Skin of body (tissue), 2 donors: ENCODE results near the gene ABL1. TPM values are rescaled to one million over a fixed set of nuclear protein-coding genes. Genes with fewer than 3 reads are reported as not detected.
"Not testable (repeated sequence)": the region's sequence is repeated elsewhere in the genome, so short reads cannot be mapped to it uniquely, and the experiment has no call there.

Experiments
- DNase-seq: peaks from one replicate; lab custom pipeline; 2025; lab: John Stamatoyannopoulos, UW
- total RNA-seq: library from RNA; depleted of rRNA; stranded (reverse); fragments of >200 nt; gene quantifications from one replicate; pipeline ENCODE4 v1.2.3, GENCODE V29; 2014

Gene ABL1
- total RNA-seq = 35.5 TPM

- peak; percentile 78 for DNase-seq
Measured at GRCh38 chr9:130834371-130835336, at the start of gene ABL1. Gene ABL1, plus strand, starts transcription at chr9:130835254. Its CDS starts 193 bp downstream, at chr9:130835447.

DNA sequence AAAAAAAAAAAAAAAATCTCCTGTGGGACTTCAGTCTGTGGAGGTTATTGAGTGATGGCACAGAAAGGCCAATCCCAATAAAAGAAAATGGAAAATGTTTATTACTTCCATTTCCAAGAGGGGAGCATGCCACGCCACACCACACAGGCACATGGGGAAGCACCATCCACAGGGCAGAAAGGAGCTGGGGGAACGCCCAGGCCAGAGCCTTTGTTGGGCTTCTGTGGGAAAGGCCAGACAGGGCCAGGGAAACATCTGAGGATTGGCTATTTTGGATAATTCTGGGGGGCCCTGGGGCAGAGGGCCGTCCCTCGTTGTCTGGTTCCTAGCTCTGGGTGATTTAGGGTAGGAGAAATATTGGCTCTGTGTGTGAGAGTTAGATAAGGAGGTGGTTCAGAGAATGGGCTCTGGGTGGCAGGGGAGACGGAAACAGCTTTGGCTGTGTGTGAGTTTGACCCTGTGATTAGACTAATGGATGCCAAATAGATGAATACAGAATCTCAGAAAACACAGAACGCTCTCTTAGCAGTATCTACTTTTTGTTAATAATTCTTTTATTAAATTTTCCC lies 49.0 kb upstream of the ABL1 start:
- no peak for DNase-seq

GRCh38 chr9:130786526-130786925 lies 48.5 kb upstream of the ABL1 start:
- DNase-seq = no peak

GRCh38 chr9:130789747-130790672 lies 45.0 kb upstream of the ABL1 start:
- no peak for DNase-seq

GRCh38 chr9:130791303-130791894 lies 43.7 kb upstream of the ABL1 start:
- DNase-seq = no peak

DNA sequence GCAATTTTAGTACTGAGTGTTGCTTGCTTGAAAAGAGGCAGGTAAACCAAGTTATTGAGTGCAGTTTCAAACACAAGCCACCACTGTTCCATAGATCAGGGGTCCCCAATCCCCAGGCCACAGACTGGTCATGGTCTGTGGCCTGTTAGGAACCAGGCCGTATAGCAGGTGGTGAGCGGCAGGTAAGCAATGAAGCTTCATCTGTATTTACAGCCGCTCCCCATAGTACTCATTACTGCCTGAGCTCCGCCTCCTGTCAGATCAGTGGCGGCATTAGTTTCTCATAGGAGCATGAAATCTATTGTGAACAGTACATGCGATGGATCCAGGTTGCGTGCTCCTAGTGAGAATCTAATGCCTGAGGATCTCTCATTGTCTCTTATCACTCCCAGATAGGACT lies 41.5 kb upstream of the ABL1 start:
- DNase-seq = no peak

DNA sequence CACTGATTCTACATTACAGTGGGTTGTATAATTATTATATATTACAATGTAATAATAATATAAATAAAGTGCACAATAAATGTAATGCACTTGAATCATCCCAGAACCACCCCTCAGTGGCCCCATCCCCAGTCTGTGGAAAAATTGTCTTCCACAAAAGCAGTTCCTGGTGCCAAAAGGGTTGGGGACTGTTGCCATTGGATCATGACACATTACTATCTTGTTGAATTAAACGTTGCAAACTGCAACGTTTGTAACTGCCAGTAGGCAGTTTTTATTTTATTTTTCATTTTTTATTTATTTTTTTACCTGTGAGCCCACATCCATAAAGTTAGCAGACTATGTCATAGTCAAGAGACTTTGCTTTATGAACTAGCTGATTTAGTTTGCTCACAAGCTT lies 41.0 kb upstream of the ABL1 start:
- not testable (repeated sequence) for DNase-seq

- DNase-seq = not testable (repeated sequence)
Measured at GRCh38 chr9:130794423-130794822, 40.6 kb upstream of the ABL1 start.

DNA sequence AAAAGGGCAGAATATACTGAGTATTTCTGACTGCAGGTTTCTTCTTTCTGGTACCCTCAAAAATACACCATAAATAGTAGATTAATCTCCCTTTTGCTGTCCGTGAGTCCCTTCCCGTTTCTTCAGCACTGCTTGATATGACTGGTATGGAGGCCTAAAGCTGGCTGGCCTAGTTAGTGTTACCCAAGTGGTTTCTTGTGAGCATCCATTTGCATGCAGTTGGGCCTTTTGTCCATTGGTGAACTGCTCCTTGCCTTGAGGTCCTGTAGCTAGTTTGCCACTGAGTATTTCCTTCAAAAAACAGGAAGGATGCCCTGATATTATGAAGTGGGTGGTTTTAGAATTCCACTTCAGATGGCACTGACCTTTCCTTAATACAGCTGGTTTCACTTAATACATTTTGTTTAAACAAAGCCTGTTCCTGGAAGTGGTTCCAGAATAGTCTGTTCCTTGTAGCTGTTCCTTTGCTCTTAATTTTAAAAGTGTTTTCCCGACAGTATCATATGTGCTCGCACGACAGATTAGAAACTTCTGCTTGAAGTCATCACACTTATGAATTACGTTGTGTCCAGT lies 40.0 kb upstream of the ABL1 start:
- DNase-seq = no peak

- DNase-seq = not testable (repeated sequence)
Measured at GRCh38 chr9:130803116-130803515, 31.9 kb upstream of the ABL1 start.

GRCh38 chr9:130805510-130806326 lies 29.3 kb upstream of the ABL1 start:
- no peak for DNase-seq

DNA sequence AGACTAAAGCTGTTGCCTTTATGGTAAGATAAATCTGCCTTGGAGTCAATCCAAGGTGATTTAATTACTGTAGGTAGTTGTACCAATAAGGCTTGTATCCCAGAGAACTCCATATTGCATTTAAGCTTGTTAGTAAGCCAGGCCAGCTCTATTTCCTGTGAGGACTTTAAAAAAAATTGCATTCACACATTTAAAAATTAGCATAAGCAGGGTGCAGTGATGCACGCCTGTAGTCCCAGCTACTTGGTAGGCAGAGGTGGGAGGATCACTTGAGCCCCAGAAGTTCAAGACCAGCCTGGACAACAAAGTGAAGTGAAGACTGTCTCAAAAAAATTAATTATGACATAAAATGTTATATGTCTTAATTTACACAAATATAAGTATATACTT lies 28.7 kb upstream of the ABL1 start:
- DNase-seq = no peak

DNA sequence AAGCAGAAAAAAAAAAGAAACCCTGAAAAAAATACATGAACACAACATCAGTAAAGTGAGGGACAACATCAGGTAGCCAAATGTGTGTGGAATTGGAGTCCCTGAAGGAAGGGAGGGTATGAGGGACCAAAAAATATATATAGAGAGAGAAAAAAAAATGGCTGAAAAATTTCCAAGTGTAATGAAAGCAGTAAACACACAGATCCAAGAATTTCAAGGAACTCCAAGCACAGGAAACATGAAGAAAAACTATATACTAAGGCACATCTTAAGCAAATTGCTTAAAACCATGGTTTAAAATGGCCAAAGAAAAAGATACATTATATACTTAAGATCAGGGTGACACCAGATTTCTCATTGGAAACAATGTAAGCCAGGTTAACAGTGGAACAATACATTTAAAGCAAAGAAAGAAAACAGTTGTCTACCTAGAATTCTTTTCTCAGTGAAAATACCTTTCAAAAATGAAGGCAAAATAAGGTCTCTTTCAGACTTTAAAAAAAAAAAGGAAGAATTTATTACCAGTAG lies 24.4 kb upstream of the ABL1 start:
- DNase-seq = no peak

DNA sequence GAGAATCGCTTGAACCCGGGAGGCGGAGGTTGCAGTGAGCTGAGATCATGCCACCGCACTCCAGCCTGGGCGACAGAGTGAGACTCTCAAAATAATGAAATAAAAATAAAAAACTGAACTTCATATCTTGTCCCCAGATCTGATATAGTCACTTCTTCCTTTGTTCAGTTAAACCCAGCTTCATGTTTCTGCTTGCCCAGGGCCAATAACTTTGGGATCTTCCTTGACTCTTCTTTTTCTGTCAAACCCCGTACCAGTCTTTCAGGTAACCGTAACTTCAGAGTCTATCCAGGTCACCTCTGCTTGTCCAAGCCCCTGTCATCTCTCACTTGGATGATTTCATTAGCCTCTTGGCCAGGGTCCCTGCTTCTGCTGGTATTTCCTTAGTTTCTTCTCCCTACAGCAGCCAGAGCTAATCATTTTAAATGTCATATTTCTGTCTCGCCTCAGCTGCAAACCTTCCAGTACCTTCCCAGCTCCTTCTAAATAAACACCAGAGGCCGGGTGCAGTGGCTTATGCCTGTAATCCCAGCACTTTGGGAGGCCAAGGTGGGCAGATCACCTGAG lies 19.7 kb upstream of the ABL1 start:
- DNase-seq = no peak

GRCh38 chr9:130817914-130818313 lies 17.1 kb upstream of the ABL1 start:
- DNase-seq = no peak

GRCh38 chr9:130820135-130820738 lies 14.8 kb upstream of the ABL1 start:
- no peak for DNase-seq

GRCh38 chr9:130823435-130823834 lies 11.6 kb upstream of the ABL1 start:
- no peak for DNase-seq

DNA sequence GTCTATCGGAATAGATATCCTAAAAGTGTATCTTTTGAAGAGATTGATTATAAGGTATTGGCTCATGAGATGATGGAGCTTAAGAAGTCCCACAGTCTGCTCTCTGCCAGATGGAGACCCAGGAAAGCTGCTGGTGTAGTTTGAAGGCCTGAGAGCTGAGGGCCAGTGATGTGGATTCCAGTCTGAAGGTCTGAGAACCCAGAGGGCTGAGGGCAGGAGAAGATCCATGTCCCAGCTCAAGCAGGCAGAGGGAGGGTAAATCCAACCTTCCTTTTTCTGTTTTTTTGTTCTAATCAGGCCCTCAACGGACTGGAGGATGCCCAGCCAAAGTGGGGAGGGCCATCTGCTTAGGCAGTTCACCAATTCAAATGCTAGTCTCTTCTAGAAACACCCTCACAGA lies 11.0 kb upstream of the ABL1 start:
- DNase-seq = no peak
